ENCODE results near the gene SPTLC1. TPM values are rescaled to one million over a fixed set of nuclear protein-coding genes. Genes with fewer than 3 reads are reported as not detected.
"Not testable (repeated sequence)": the region's sequence is repeated elsewhere in the genome, so short reads cannot be mapped to it uniquely, and the experiment has no call there.

Gene SPTLC1
- polyA plus RNA-seq, 1 donor = 47.1 TPM

GRCh38 chr9:92140754-92141143, 25.5 kb upstream of the SPTLC1 start:
- no peak for DNase-seq

GRCh38 chr9:92140074-92140753, 25.0 kb upstream of the SPTLC1 start:
- DNase-seq = peak; percentile 64

- DNase-seq = not testable (repeated sequence)
Measured at GRCh38 chr9:92138960-92139540, 23.8 kb upstream of the SPTLC1 start.

- DNase-seq = peak; percentile 61
Measured at GRCh38 chr9:92138157-92138959, 23.1 kb upstream of the SPTLC1 start.

GRCh38 chr9:92136184-92136858, 21.1 kb upstream of the SPTLC1 start:
- DNase-seq = no peak

GRCh38 chr9:92135576-92135975, 20.4 kb upstream of the SPTLC1 start:
- no peak for DNase-seq

GRCh38 chr9:92133949-92134604, 18.9 kb upstream of the SPTLC1 start:
- DNase-seq = peak; percentile 52

- DNase-seq = not testable (repeated sequence)
Measured at GRCh38 chr9:92132913-92133312, 17.7 kb upstream of the SPTLC1 start.

- no peak for DNase-seq
Measured at GRCh38 chr9:92132501-92132900, 17.3 kb upstream of the SPTLC1 start.

GRCh38 chr9:92122800-92123199, 7.6 kb upstream of the SPTLC1 start:
- no peak for DNase-seq

- no peak for DNase-seq
Measured at GRCh38 chr9:92122061-92122460, 6.8 kb upstream of the SPTLC1 start.

- no peak for DNase-seq
Measured at GRCh38 chr9:92121265-92121664, 6.1 kb upstream of the SPTLC1 start.

GRCh38 chr9:92120138-92120537, 4.9 kb upstream of the SPTLC1 start:
- no peak for DNase-seq

- DNase-seq = no peak
Measured at GRCh38 chr9:92119586-92119985, 4.4 kb upstream of the SPTLC1 start.

- DNase-seq = no peak
Measured at GRCh38 chr9:92108122-92108521, 7.1 kb downstream of the SPTLC1 start.

- not testable (repeated sequence) for DNase-seq
Measured at GRCh38 chr9:92105446-92106225, 9.6 kb downstream of the SPTLC1 start.

GRCh38 chr9:92103601-92104000, 11.6 kb downstream of the SPTLC1 start:
- DNase-seq = not testable (repeated sequence)

- no peak for DNase-seq
Measured at GRCh38 chr9:92100237-92100911, 14.8 kb downstream of the SPTLC1 start.

- DNase-seq = no peak
Measured at GRCh38 chr9:92098638-92099037, 16.6 kb downstream of the SPTLC1 start.

GRCh38 chr9:92097997-92098482, 17.2 kb downstream of the SPTLC1 start:
- peak; percentile 34 for DNase-seq

- DNase-seq = no peak
Measured at GRCh38 chr9:92095236-92095635, 20.0 kb downstream of the SPTLC1 start.
